Measurements from ENCODE around the gene KASH5.

GRCh38 chr19:49462492-49462891 is 74.4 kb downstream of the KASH5 start:
- TF ChIP-seq MAFG (CRISPR knock-in tag; IDR thresholded peaks at IDR 0.05), result no peak
- TF ChIP-seq CTCF (CRISPR knock-in tag; IDR thresholded peaks at IDR 0.05), result no peak
- TF ChIP-seq NR2C2 (CRISPR knock-in tag; IDR thresholded peaks at IDR 0.05; ENCODE audit: borderline replicate concordance), result no peak
- no peak for TF ChIP-seq ZSCAN5A (CRISPR knock-in tag; IDR thresholded peaks at IDR 0.05; ENCODE audit: borderline replicate concordance)
- TF ChIP-seq REST (IDR thresholded peaks at IDR 0.05; ENCODE audit: borderline replicate concordance in 1 of 2, low read depth in 1 of 2, low read length in 2 of 2), result no peak
- TF ChIP-seq YY1 (IDR thresholded peaks at IDR 0.05; ENCODE audit: insufficient read depth, insufficient replicate concordance, low read depth, low read length), result no peak
- no peak for TF ChIP-seq SIN3A (IDR thresholded peaks at IDR 0.05; ENCODE audit: borderline replicate concordance, low read depth, low read length)
- TF ChIP-seq XRCC5 (optimal IDR thresholded peaks at IDR 0.05; ENCODE audit: low read length), result no peak
- TF ChIP-seq BHLHE40 (IDR thresholded peaks at IDR 0.05; ENCODE audit: low read length), result no peak

Measured in HepG2 (cell line).